GM21717 (cell line): ENCODE results near the gene ABCD4.
"Not testable (repeated sequence)": the region's sequence is repeated elsewhere in the genome, so short reads cannot be mapped to it uniquely, and the experiment has no call there.

Source experiments
- ATAC-seq: cut with Tn5 transposase; IDR thresholded peaks from one replicate; pipeline ENCODE4 v1.9.1; 2021; ENCODE audit warnings: mild to moderate bottlenecking, moderate library complexity; ENCODE audit not compliant: unreplicated experiment

Gene ABCD4

GRCh38 chr14:74308695-74309094 is 6.0 kb upstream of the ABCD4 start:
- ATAC-seq = no peak

- peak; percentile 40 for ATAC-seq
Measured at GRCh38 chr14:74302152-74302628, 544 bp downstream of the ABCD4 start.

- no peak for ATAC-seq
Measured at GRCh38 chr14:74301594-74302151, 1.1 kb downstream of the ABCD4 start.

GRCh38 chr14:74299061-74299545 is 3.6 kb downstream of the ABCD4 start:
- ATAC-seq = no peak

GRCh38 chr14:74297986-74298385 is 4.7 kb downstream of the ABCD4 start:
- no peak for ATAC-seq

- ATAC-seq = no peak
Measured at GRCh38 chr14:74296037-74296467, 6.7 kb downstream of the ABCD4 start.

GRCh38 chr14:74293606-74294005 is 9.1 kb downstream of the ABCD4 start:
- no peak for ATAC-seq

- no peak for ATAC-seq
Measured at GRCh38 chr14:74292061-74292460, 10.7 kb downstream of the ABCD4 start.

GRCh38 chr14:74290415-74290814 is 12.3 kb downstream of the ABCD4 start:
- no peak for ATAC-seq

GRCh38 chr14:74289801-74290200 is 12.9 kb downstream of the ABCD4 start:
- no peak for ATAC-seq

GRCh38 chr14:74286736-74287135 is 16.0 kb downstream of the ABCD4 start:
- ATAC-seq = no peak

GRCh38 chr14:74281069-74281468 is 21.7 kb downstream of the ABCD4 start:
- no peak for ATAC-seq

GRCh38 chr14:74278080-74278479 is 24.7 kb downstream of the ABCD4 start:
- no peak for ATAC-seq

- no peak for ATAC-seq
Measured at GRCh38 chr14:74275241-74275841, 27.4 kb downstream of the ABCD4 start.

GRCh38 chr14:74271365-74271764 is 31.4 kb downstream of the ABCD4 start:
- ATAC-seq = no peak

- ATAC-seq = not testable (repeated sequence)
Measured at GRCh38 chr14:74270382-74271177, 32.2 kb downstream of the ABCD4 start.

- ATAC-seq = no peak
Measured at GRCh38 chr14:74267588-74267987, 35.1 kb downstream of the ABCD4 start.

GRCh38 chr14:74265301-74265965 is 37.3 kb downstream of the ABCD4 start:
- ATAC-seq = no peak

GRCh38 chr14:74263921-74264320 is 38.8 kb downstream of the ABCD4 start:
- no peak for ATAC-seq

GRCh38 chr14:74263181-74263580 is 39.6 kb downstream of the ABCD4 start:
- no peak for ATAC-seq

GRCh38 chr14:74262076-74262475 is 40.7 kb downstream of the ABCD4 start:
- ATAC-seq = no peak
